HepG2 (cell line): ENCODE measurements around the gene SYNE2.

Source experiments
- CREM ChIP-seq, 2 experiments: sonication (generic) in 1 of 2; formaldehyde crosslinking in 1 of 2; IDR thresholded peaks; 2 replicates each; pipeline versions ENCODE4 v1.4.0 to v1.6.1; 2016 to 2020; ENCODE audit warnings: antibody characterized with exemption in 1 of 2, mild to moderate bottlenecking in 1 of 2, missing genetic modification reagents in 1 of 2
- EP300 ChIP-seq, 3 experiments: sonication (generic) in 1 of 3; formaldehyde crosslinking in 1 of 3; IDR thresholded peaks; 2 replicates each; pipeline versions ENCODE4 v1.5.1 to v1.6.1; 2011 to 2020; ENCODE audit warnings: low read depth in 2 of 3, low read length in 2 of 3, borderline replicate concordance in 1 of 3, improper control_type of control experiment in 1 of 3, mild to moderate bottlenecking in 1 of 3, missing genetic modification reagents in 1 of 3, moderate library complexity in 1 of 3
- NCOA2 ChIP-seq: sonication (generic); formaldehyde crosslinking; IDR thresholded peaks from 2 replicates; pipeline ENCODE4 v1.8.0; 2022; ENCODE audit warnings: inconsistent platforms
- ZNF317 ChIP-seq: sonication (generic); formaldehyde crosslinking; IDR thresholded peaks from 2 replicates; pipeline ENCODE4 v1.5.0; 2020; ENCODE audit warnings: mild to moderate bottlenecking, missing genetic modification reagents
- TF ChIP-seq, protein P1 (sequence below): IDR thresholded peaks from 2 replicates; pipeline ENCODE4 v1.6.1; 2016
- TF ChIP-seq, protein P2 (sequence below): sonication (generic); formaldehyde crosslinking; IDR thresholded peaks from 2 replicates; pipeline ENCODE4 v1.4.0; 2020; ENCODE audit warnings: missing genetic modification reagents
- TF ChIP-seq, protein P3 (sequence below): sonication (generic); formaldehyde crosslinking; IDR thresholded peaks from 2 replicates; pipeline ENCODE4 v1.5.0; 2020; ENCODE audit warnings: mild to moderate bottlenecking, missing genetic modification reagents, moderate library complexity
- TF ChIP-seq, protein P4 (sequence below), 2 experiments: IDR thresholded peaks; 2 replicates each; pipeline ENCODE4 v1.6.1; 2011 to 2012; ENCODE audit warnings: low read length in 2 of 2, borderline replicate concordance in 1 of 2, low read depth in 1 of 2, mild to moderate bottlenecking in 1 of 2, moderate library complexity in 1 of 2

DNA sequence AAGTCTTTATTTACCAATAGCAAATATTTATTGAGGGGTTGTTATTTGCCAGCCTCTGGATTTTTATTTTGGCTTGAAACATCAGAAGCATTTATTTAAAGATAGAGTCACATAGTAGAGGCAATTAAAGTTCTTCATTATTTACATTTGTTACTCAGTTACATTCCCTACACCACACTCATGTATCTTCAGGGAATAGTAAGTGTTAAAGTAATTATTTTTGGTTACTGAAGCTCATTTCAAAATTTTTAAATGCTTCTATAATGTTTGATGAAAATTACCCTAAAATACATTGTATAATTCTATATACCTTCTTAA is 235.8 kb downstream of the SYNE2 start:
- TF ChIP-seq, protein P1, sequence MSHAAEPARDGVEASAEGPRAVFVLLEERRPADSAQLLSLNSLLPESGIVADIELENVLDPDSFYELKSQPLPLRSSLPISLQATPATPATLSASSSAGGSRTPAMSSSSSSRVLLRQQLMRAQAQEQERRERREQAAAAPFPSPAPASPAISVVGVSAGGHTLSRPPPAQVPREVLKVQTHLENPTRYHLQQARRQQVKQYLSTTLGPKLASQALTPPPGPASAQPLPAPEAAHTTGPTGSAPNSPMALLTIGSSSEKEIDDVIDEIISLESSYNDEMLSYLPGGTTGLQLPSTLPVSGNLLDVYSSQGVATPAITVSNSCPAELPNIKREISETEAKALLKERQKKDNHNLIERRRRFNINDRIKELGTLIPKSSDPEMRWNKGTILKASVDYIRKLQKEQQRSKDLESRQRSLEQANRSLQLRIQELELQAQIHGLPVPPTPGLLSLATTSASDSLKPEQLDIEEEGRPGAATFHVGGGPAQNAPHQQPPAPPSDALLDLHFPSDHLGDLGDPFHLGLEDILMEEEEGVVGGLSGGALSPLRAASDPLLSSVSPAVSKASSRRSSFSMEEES (CRISPR knock-in tag), result no peak
- TF ChIP-seq CREM (IDR thresholded peaks at IDR 0.05), result no peak
- TF ChIP-seq CREM (CRISPR knock-in tag; IDR thresholded peaks at IDR 0.05), result no peak
- TF ChIP-seq, protein P2, sequence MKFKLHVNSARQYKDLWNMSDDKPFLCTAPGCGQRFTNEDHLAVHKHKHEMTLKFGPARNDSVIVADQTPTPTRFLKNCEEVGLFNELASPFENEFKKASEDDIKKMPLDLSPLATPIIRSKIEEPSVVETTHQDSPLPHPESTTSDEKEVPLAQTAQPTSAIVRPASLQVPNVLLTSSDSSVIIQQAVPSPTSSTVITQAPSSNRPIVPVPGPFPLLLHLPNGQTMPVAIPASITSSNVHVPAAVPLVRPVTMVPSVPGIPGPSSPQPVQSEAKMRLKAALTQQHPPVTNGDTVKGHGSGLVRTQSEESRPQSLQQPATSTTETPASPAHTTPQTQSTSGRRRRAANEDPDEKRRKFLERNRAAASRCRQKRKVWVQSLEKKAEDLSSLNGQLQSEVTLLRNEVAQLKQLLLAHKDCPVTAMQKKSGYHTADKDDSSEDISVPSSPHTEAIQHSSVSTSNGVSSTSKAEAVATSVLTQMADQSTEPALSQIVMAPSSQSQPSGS (CRISPR knock-in tag), result no peak
- TF ChIP-seq, protein P3, sequence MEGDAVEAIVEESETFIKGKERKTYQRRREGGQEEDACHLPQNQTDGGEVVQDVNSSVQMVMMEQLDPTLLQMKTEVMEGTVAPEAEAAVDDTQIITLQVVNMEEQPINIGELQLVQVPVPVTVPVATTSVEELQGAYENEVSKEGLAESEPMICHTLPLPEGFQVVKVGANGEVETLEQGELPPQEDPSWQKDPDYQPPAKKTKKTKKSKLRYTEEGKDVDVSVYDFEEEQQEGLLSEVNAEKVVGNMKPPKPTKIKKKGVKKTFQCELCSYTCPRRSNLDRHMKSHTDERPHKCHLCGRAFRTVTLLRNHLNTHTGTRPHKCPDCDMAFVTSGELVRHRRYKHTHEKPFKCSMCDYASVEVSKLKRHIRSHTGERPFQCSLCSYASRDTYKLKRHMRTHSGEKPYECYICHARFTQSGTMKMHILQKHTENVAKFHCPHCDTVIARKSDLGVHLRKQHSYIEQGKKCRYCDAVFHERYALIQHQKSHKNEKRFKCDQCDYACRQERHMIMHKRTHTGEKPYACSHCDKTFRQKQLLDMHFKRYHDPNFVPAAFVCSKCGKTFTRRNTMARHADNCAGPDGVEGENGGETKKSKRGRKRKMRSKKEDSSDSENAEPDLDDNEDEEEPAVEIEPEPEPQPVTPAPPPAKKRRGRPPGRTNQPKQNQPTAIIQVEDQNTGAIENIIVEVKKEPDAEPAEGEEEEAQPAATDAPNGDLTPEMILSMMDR, result no peak
- no peak for TF ChIP-seq ZNF317 (CRISPR knock-in tag)
- TF ChIP-seq EP300 (IDR thresholded peaks at IDR 0.05; ENCODE audit: low read depth in 2 of 2, low read length in 2 of 2), result no peak
- TF ChIP-seq EP300 (CRISPR knock-in tag; IDR thresholded peaks at IDR 0.05; ENCODE audit: borderline replicate concordance), result no peak
- TF ChIP-seq NCOA2 (CRISPR knock-in tag), result no peak
- TF ChIP-seq, protein P4, sequence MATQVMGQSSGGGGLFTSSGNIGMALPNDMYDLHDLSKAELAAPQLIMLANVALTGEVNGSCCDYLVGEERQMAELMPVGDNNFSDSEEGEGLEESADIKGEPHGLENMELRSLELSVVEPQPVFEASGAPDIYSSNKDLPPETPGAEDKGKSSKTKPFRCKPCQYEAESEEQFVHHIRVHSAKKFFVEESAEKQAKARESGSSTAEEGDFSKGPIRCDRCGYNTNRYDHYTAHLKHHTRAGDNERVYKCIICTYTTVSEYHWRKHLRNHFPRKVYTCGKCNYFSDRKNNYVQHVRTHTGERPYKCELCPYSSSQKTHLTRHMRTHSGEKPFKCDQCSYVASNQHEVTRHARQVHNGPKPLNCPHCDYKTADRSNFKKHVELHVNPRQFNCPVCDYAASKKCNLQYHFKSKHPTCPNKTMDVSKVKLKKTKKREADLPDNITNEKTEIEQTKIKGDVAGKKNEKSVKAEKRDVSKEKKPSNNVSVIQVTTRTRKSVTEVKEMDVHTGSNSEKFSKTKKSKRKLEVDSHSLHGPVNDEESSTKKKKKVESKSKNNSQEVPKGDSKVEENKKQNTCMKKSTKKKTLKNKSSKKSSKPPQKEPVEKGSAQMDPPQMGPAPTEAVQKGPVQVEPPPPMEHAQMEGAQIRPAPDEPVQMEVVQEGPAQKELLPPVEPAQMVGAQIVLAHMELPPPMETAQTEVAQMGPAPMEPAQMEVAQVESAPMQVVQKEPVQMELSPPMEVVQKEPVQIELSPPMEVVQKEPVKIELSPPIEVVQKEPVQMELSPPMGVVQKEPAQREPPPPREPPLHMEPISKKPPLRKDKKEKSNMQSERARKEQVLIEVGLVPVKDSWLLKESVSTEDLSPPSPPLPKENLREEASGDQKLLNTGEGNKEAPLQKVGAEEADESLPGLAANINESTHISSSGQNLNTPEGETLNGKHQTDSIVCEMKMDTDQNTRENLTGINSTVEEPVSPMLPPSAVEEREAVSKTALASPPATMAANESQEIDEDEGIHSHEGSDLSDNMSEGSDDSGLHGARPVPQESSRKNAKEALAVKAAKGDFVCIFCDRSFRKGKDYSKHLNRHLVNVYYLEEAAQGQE (IDR thresholded peaks at IDR 0.05; ENCODE audit: borderline replicate concordance in 1 of 2, low read depth in 1 of 2, low read length in 2 of 2), result no peak
